Stimulated activated memory B cell treated with anti-CD40 and anti-IgM and Interleukin-4, amounts not matched to agents 10 μg/mL and 1 μg/mL and 100 μg/mL, for 72 hours (primary cell): ENCODE results near the gene KCNJ11.
A peak's percentile ranks its signal among the peaks of the same experiment; 100 is the strongest.

ENCODE experiments used
- ATAC-seq: fragments of 150-1000 bp; cut with Tn5 transposase; 2 replicates; pipeline ENCODE4 v1.10.0; 2021
- H3K27ac Mint-ChIP-seq: one replicate; pipeline ENCODE4 v1.8.0; 2022; ENCODE audit warnings: mild to moderate bottlenecking, mixed read lengths
- H3K27me3 Mint-ChIP-seq: one replicate; pipeline ENCODE4 v1.8.0; 2022; ENCODE audit warnings: mixed read lengths
- H3K36me3 Mint-ChIP-seq: one replicate; pipeline ENCODE4 v1.8.0; 2022; ENCODE audit warnings: mixed read lengths
- H3K4me1 Mint-ChIP-seq: one replicate; pipeline ENCODE4 v1.8.0; 2022; ENCODE audit warnings: mixed read lengths
- H3K4me3 Mint-ChIP-seq: one replicate; pipeline ENCODE4 v1.8.0; 2022; ENCODE audit warnings: mild to moderate bottlenecking, moderate library complexity, mixed read lengths
- H3K9me3 Mint-ChIP-seq: one replicate; pipeline ENCODE4 v1.8.0; 2022; ENCODE audit warnings: mixed read lengths

KCNJ11 gene

GRCh38 chr11:17369094-17369493, 19.4 kb downstream of the KCNJ11 start:
- H3K36me3 Mint-ChIP-seq = peaks cover 57% of the 10 kb centered on the region
- H3K9me3 Mint-ChIP-seq = peaks cover 36% of the 10 kb centered on the region
- H3K4me3 Mint-ChIP-seq = no peak overlapping the region
- H3K27ac Mint-ChIP-seq = no peak overlapping the region
- no peaks in the 10 kb centered on the region for H3K4me1 Mint-ChIP-seq
- H3K27me3 Mint-ChIP-seq = peaks cover 9% of the 10 kb centered on the region
- no peak for ATAC-seq

DNA sequence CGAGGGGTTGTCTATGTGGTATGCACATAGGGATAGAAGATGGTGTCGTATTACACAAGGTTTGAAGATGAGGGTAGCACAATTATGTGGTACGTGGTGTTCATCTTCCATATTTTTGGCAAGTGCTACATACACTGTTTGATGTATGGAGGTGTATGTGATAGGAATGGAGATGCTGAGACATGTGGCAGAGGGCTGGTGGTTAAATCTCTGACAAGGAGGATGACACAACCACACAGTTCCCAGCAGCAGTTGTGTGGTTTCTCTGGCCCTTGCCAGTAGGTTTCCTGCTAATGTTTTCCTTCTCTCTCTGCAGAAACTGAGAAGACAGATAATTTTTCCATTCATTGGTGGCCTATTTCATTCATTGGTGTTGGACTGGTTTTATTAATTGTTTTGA, 19.9 kb downstream of the KCNJ11 start:
- H3K36me3 Mint-ChIP-seq = peaks cover 57% of the 10 kb centered on the region
- peaks cover 14% of the 10 kb centered on the region for H3K27me3 Mint-ChIP-seq
- H3K27ac Mint-ChIP-seq = no peak overlapping the region
- no peak overlapping the region for H3K4me3 Mint-ChIP-seq
- peaks cover 37% of the 10 kb centered on the region for H3K9me3 Mint-ChIP-seq
- H3K4me1 Mint-ChIP-seq = no peaks in the 10 kb centered on the region
- no peak for ATAC-seq

- Mint-ChIP-seq H3K36me3 (peaks cover 52% of the 10 kb centered on the region), H3K9me3 (peaks cover 28% of the 10 kb centered on the region), H3K4me3 (no peak overlapping the region), H3K4me1 (no peaks in the 10 kb centered on the region), H3K27ac (no peak overlapping the region), H3K27me3 (peaks cover 21% of the 10 kb centered on the region)
- no peak for ATAC-seq
Observed at GRCh38 chr11:17366495-17366894, 22.0 kb downstream of the KCNJ11 start.

- Mint-ChIP-seq H3K4me1 (peaks cover 39% of the 10 kb centered on the region), H3K4me3 (peak overlapping the region; percentile 64), H3K27ac (peak overlapping the region; percentile 32), H3K27me3 (peaks cover 36% of the 10 kb centered on the region), H3K36me3 (no peaks in the 10 kb centered on the region), H3K9me3 (no peaks in the 10 kb centered on the region)
- peak; percentile 70 for ATAC-seq
Observed at GRCh38 chr11:17354601-17354991, 33.9 kb downstream of the KCNJ11 start.

- Mint-ChIP-seq H3K4me3 (peak overlapping the region; percentile 79), H3K36me3 (no peaks in the 10 kb centered on the region), H3K4me1 (peaks cover 39% of the 10 kb centered on the region), H3K27me3 (peaks cover 36% of the 10 kb centered on the region), H3K9me3 (no peaks in the 10 kb centered on the region), H3K27ac (peak overlapping the region; percentile 69)
- no peak for ATAC-seq
Observed at GRCh38 chr11:17353821-17354600, 34.4 kb downstream of the KCNJ11 start.

GRCh38 chr11:17352950-17353820, 35.3 kb downstream of the KCNJ11 start:
- Mint-ChIP-seq H3K4me1 (peaks cover 39% of the 10 kb centered on the region), H3K4me3 (peak overlapping the region; percentile 79), H3K27me3 (peaks cover 36% of the 10 kb centered on the region), H3K9me3 (no peaks in the 10 kb centered on the region), H3K36me3 (no peaks in the 10 kb centered on the region), H3K27ac (peak overlapping the region; percentile 69)
- peak; percentile 62 for ATAC-seq

- ATAC-seq = peak; percentile 58
- H3K9me3 Mint-ChIP-seq = no peaks in the 10 kb centered on the region
- H3K36me3 Mint-ChIP-seq = no peaks in the 10 kb centered on the region
- H3K27ac Mint-ChIP-seq = peak within 1 kb of the TSS; percentile 69
- H3K4me3 Mint-ChIP-seq = peak within 1 kb of the TSS; percentile 79
- H3K27me3 Mint-ChIP-seq = peaks cover 36% of the 10 kb centered on the region
- H3K4me1 Mint-ChIP-seq = peaks cover 39% of the 10 kb centered on the region
Observed at GRCh38 chr11:17351510-17352176, 36.8 kb downstream of the KCNJ11 start, which contains the start of gene NCR3LG1. Gene NCR3LG1 (plus strand): TSS chr11:17351800. CDS start chr11:17351970, 170 bp downstream.

DNA sequence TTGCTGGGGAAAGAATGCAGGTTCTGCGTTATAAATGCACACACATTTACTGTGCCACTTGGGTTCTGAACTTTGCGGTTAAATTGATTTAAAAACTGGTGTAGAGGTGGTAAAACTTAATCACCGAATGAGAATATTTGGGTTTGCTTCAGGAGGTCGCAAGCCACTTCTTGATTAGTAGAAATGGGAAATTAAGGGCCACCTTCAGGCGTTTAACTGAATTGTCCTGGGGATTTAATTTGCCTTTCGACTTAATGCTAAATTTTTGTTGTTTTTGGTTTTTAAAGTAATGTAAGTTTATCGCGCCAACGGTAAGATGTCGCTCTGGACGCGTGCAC, 37.3 kb downstream of the KCNJ11 start:
- H3K4me3 Mint-ChIP-seq = peak overlapping the region; percentile 79
- peaks cover 36% of the 10 kb centered on the region for H3K27me3 Mint-ChIP-seq
- no peaks in the 10 kb centered on the region for H3K9me3 Mint-ChIP-seq
- no peaks in the 10 kb centered on the region for H3K36me3 Mint-ChIP-seq
- H3K4me1 Mint-ChIP-seq = peaks cover 39% of the 10 kb centered on the region
- peak overlapping the region; percentile 69 for H3K27ac Mint-ChIP-seq
- ATAC-seq = no peak

DNA sequence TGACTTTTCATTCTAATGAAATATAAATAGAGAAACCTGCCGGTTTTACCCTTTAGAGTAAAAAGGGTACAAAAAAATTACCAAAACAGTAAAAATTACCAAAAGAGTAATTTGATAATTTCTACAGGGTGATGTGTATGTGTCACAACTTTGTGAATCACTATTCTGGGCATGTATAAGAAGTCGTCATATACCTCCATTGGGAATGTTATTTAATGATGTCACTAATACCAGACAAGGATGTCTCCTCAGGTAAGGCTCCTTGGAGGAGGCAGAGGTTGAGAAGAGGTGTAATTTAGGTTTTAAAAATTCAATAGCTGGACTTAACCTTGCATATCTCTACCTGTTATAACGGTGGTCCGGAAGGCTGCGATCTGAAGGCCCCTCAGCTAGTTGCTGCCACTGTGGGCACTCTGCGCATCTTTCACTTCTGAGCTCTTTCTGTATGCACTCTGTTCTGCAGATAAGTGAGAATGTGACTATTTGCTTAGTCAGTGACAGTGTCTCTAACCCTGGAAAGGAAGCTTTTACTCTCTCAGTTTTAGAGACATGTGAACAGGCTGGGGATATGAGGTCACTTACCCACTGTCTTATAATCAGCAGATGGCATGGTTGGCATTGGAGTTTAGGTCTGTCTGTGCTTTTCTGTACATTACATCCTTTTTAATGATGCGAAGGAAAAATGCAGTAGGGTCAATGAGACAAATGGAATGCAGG, 37.8 kb downstream of the KCNJ11 start:
- Mint-ChIP-seq H3K9me3 (no peaks in the 10 kb centered on the region), H3K36me3 (no peaks in the 10 kb centered on the region), H3K4me1 (peaks cover 39% of the 10 kb centered on the region), H3K27me3 (peaks cover 36% of the 10 kb centered on the region), H3K4me3 (peak overlapping the region; percentile 35), H3K27ac (no peak overlapping the region)
- no peak for ATAC-seq

- no peaks in the 10 kb centered on the region for H3K36me3 Mint-ChIP-seq
- ATAC-seq = no peak
- no peaks in the 10 kb centered on the region for H3K9me3 Mint-ChIP-seq
- no peak overlapping the region for H3K27ac Mint-ChIP-seq
- peaks cover 19% of the 10 kb centered on the region for H3K4me1 Mint-ChIP-seq
- no peak overlapping the region for H3K4me3 Mint-ChIP-seq
- peaks cover 15% of the 10 kb centered on the region for H3K27me3 Mint-ChIP-seq
Observed at GRCh38 chr11:17347676-17348075, 40.8 kb downstream of the KCNJ11 start.

DNA sequence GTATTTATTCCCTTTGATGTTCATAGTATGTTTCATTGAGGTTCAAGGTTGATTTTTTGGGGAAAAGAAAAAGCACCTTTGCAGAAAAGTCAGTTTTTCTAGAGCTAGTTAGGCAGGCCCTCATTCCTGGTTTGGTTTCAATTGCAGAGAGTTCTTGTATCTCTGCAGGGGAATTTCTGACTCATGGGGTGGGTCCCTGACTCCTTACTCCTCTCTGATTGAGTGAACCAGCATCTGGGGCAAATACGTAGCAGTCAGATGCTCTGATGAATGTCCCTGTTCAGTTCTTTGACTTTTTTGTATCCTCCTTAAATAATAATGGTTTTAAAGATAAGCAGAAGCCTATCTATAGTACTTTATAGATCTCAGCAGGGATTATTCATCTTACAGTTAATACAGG, 44.6 kb downstream of the KCNJ11 start:
- Mint-ChIP-seq H3K27ac (no peak overlapping the region), H3K4me1 (no peaks in the 10 kb centered on the region)

GRCh38 chr11:17343257-17343656, 45.2 kb downstream of the KCNJ11 start:
- H3K4me3 Mint-ChIP-seq = no peak overlapping the region
- no peaks in the 10 kb centered on the region for H3K9me3 Mint-ChIP-seq
- H3K4me1 Mint-ChIP-seq = no peaks in the 10 kb centered on the region
- H3K27me3 Mint-ChIP-seq = no peaks in the 10 kb centered on the region
- ATAC-seq = no peak
- H3K36me3 Mint-ChIP-seq = no peaks in the 10 kb centered on the region
- H3K27ac Mint-ChIP-seq = no peak overlapping the region

More for the DNA sequence above, 44.6 kb downstream of the KCNJ11 start:
- Mint-ChIP-seq H3K36me3 (no peaks in the 10 kb centered on the region), H3K4me3 (no peak overlapping the region), H3K27me3 (no peaks in the 10 kb centered on the region), H3K9me3 (no peaks in the 10 kb centered on the region)
- no peak for ATAC-seq
